Calu3 (cell line): Measurements from ENCODE around the gene KLRB1. TPM values are rescaled to one million over a fixed set of nuclear protein-coding genes. Genes with fewer than 3 reads are reported as not detected.
"Not testable (repeated sequence)": the region's sequence is repeated elsewhere in the genome, so short reads cannot be mapped to it uniquely, and the experiment has no call there.

ENCODE experiments used
- BruUV-seq: library from RNA; stranded (reverse); fragments of 400-500 nt; replicated peaks from 2 replicates; lab custom pipeline; 2021; lab: Mats Ljungman, UMichigan
- CTCF ChIA-PET: fragments of 300-600 bp; sonication (Branson Sonifier 250); formaldehyde crosslinking; loops from one replicate; lab custom pipeline; 2022; ENCODE audit warnings: antibody characterized with exemption; lab: Charles Lee
- DNase-seq: peaks from one replicate; pipeline ENCODE4 v3.0.0; 2022
- H3K27ac Mint-ChIP-seq: one replicate; pipeline ENCODE4 v1.8.0; 2022; ENCODE audit warnings: mixed read lengths; ENCODE audit not compliant: unreplicated experiment
- H3K27me3 Mint-ChIP-seq: one replicate; pipeline ENCODE4 v1.8.0; 2022; ENCODE audit warnings: mixed read lengths; ENCODE audit not compliant: unreplicated experiment
- H3K36me3 Mint-ChIP-seq: one replicate; pipeline ENCODE4 v1.8.0; 2022; ENCODE audit warnings: mild to moderate bottlenecking, moderate library complexity, mixed read lengths; ENCODE audit not compliant: insufficient read depth, unreplicated experiment
- H3K4me1 Mint-ChIP-seq: one replicate; pipeline ENCODE4 v1.8.0; 2022; ENCODE audit warnings: mild to moderate bottlenecking, low read depth, mixed read lengths; ENCODE audit not compliant: unreplicated experiment
- H3K4me3 Mint-ChIP-seq: one replicate; pipeline ENCODE4 v1.8.0; 2022; ENCODE audit warnings: mild to moderate bottlenecking, low read depth, moderate library complexity, mixed read lengths; ENCODE audit not compliant: unreplicated experiment
- H3K9me3 Mint-ChIP-seq: one replicate; pipeline ENCODE4 v1.8.0; 2022; ENCODE audit warnings: low read depth, mixed read lengths; ENCODE audit not compliant: unreplicated experiment
- CTCF ChIP-seq: fragments of 200-600 bp; IDR thresholded peaks from one replicate; pipeline ENCODE4 v1.8.0; 2022; ENCODE audit warnings: antibody characterized with exemption; ENCODE audit not compliant: unreplicated experiment
- intact Hi-C: fragments of 100-400 bp; cut with micrococcal nuclease; formaldehyde crosslinking; loops from one replicate; pipeline ENCODE4 v1.10.0; 2022; ENCODE audit not compliant: unreplicated experiment
- total RNA-seq: library from RNA; stranded (reverse); gene quantifications from 2 replicates; pipeline ENCODE4 v1.2.3, GENCODE V29; 2022

KLRB1 gene
- total RNA-seq, 1 experiment from 2014 or later = not detected

GRCh38 chr12:9619411-9620179, 11.9 kb upstream of the KLRB1 start:
- TF ChIP-seq CTCF = no peak
- CTCF ChIA-PET = no interaction called here
- H3K9me3 Mint-ChIP-seq = no peaks in the 10 kb centered on the region
- BruUV-seq = no TSS peak
- H3K27ac Mint-ChIP-seq = no peak overlapping the region
- no peaks in the 10 kb centered on the region for H3K27me3 Mint-ChIP-seq
- intact Hi-C loops = no loop called here
- H3K36me3 Mint-ChIP-seq = no peaks in the 10 kb centered on the region
- H3K4me3 Mint-ChIP-seq = no peak overlapping the region
- H3K4me1 Mint-ChIP-seq = no peaks in the 10 kb centered on the region
- no peak for DNase-seq

GRCh38 chr12:9618906-9619305, 11.2 kb upstream of the KLRB1 start:
- BruUV-seq, DNase-seq, H3K36me3 Mint-ChIP-seq, CTCF ChIA-PET, intact Hi-C loops, H3K9me3 Mint-ChIP-seq, H3K4me1 Mint-ChIP-seq, H3K4me3 Mint-ChIP-seq, H3K27ac Mint-ChIP-seq, H3K27me3 Mint-ChIP-seq: not testable (repeated sequence)

GRCh38 chr12:9617124-9617523, 9.4 kb upstream of the KLRB1 start:
- H3K27ac Mint-ChIP-seq = no peak overlapping the region
- no TSS peak for BruUV-seq
- no peak for DNase-seq
- no peaks in the 10 kb centered on the region for H3K9me3 Mint-ChIP-seq
- no peaks in the 10 kb centered on the region for H3K4me1 Mint-ChIP-seq
- intact Hi-C loops = no loop called here
- peaks cover 9% of the 10 kb centered on the region for H3K27me3 Mint-ChIP-seq
- no peak for TF ChIP-seq CTCF
- H3K36me3 Mint-ChIP-seq = no peaks in the 10 kb centered on the region
- H3K4me3 Mint-ChIP-seq = no peak overlapping the region
- CTCF ChIA-PET = no interaction called here

GRCh38 chr12:9615420-9616136, 7.9 kb upstream of the KLRB1 start:
- H3K4me3 Mint-ChIP-seq = no peak overlapping the region
- no peaks in the 10 kb centered on the region for H3K4me1 Mint-ChIP-seq
- BruUV-seq = no TSS peak
- no peak for TF ChIP-seq CTCF
- no peak for DNase-seq
- H3K36me3 Mint-ChIP-seq = no peaks in the 10 kb centered on the region
- peaks cover 22% of the 10 kb centered on the region for H3K27me3 Mint-ChIP-seq
- CTCF ChIA-PET = no interaction called here
- intact Hi-C loops = no loop called here
- H3K9me3 Mint-ChIP-seq = no peaks in the 10 kb centered on the region
- no peak overlapping the region for H3K27ac Mint-ChIP-seq

GRCh38 chr12:9610606-9611005, 2.9 kb upstream of the KLRB1 start:
- DNase-seq, H3K9me3 Mint-ChIP-seq, H3K27ac Mint-ChIP-seq, H3K4me1 Mint-ChIP-seq, intact Hi-C loops, H3K36me3 Mint-ChIP-seq, H3K4me3 Mint-ChIP-seq, BruUV-seq, CTCF ChIA-PET: not testable (repeated sequence)
- peaks cover 22% of the 10 kb centered on the region for H3K27me3 Mint-ChIP-seq
